Muscle layer of duodenum (tissue), 2 donors: Measurements from ENCODE around the gene CCDC107.

Experiments used
- H3K27ac ChIP-seq: one replicate; pipeline ENCODE4 v1.7.0; 2013; ENCODE audit warnings: mild to moderate bottlenecking, low read length
- H3K27me3 ChIP-seq: one replicate; pipeline ENCODE4 v1.7.0; 2013; ENCODE audit warnings: low read depth, mild to moderate bottlenecking, control low read depth, low read length
- H3K36me3 ChIP-seq, 2 donors: one replicate each; pipeline ENCODE4 v1.7.0; 2013; ENCODE audit warnings: low read length in 2 of 2, control low read depth in 1 of 2, mild to moderate bottlenecking in 1 of 2; ENCODE audit not compliant: insufficient read depth in 2 of 2, control insufficient read depth in 1 of 2
- H3K4me1 ChIP-seq, 2 donors: one replicate each; pipeline ENCODE4 v1.7.0; 2013; ENCODE audit warnings: low read length in 2 of 2, mild to moderate bottlenecking in 2 of 2, control low read depth in 1 of 2, moderate library complexity in 1 of 2; ENCODE audit not compliant: insufficient read depth in 2 of 2, control insufficient read depth in 1 of 2
- H3K4me3 ChIP-seq, 2 donors: one replicate each; pipeline ENCODE4 v1.7.0; 2013; ENCODE audit warnings: low read length in 2 of 2, low read depth in 1 of 2, mild to moderate bottlenecking in 1 of 2
- H3K9me3 ChIP-seq, 2 donors: one replicate each; pipeline ENCODE4 v1.7.0; 2013; ENCODE audit warnings: low read length in 2 of 2, control low read depth in 1 of 2, mild to moderate bottlenecking in 1 of 2; ENCODE audit not compliant: control insufficient read depth in 1 of 2
- donor health status: healthy.

The CCDC107 gene

DNA sequence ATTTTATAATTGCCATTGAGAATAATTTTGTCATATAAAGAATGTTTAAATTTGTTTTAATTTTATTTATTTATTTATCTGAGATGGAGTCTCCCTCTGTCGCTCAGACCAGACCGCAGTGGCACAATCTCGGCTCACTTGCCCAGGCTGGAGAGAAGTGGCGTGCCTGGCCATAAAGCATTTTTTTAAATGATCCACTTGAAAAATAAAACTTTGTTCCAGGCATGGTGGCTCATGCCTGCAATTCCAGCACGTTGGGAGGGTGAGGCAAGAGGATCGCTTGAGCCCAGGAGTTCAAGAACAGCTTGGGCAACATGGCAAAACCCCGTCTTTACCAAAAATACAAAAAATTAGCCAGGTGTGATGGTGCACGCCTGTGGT, 5.3 kb upstream of the CCDC107 start:
- H3K4me3 ChIP-seq, result no peak overlapping the region
- no peaks in the 10 kb centered on the region for H3K9me3 ChIP-seq
- H3K27me3 ChIP-seq, result no peaks in the 10 kb centered on the region
- no peak overlapping the region for H3K27ac ChIP-seq
- H3K36me3 ChIP-seq, result peaks cover 0 to under 1% of the 10 kb centered on the region in 2 donors
- no peaks in the 10 kb centered on the region for H3K4me1 ChIP-seq

GRCh38 chr9:35653611-35654010, 4.5 kb upstream of the CCDC107 start:
- peaks cover 0 to 4% of the 10 kb centered on the region in 2 donors for H3K36me3 ChIP-seq
- no peak overlapping the region for H3K27ac ChIP-seq
- H3K9me3 ChIP-seq, result no peaks in the 10 kb centered on the region
- H3K4me1 ChIP-seq, result peaks cover 0 to under 1% of the 10 kb centered on the region in 2 donors
- H3K4me3 ChIP-seq, result no peak overlapping the region
- no peaks in the 10 kb centered on the region for H3K27me3 ChIP-seq

DNA sequence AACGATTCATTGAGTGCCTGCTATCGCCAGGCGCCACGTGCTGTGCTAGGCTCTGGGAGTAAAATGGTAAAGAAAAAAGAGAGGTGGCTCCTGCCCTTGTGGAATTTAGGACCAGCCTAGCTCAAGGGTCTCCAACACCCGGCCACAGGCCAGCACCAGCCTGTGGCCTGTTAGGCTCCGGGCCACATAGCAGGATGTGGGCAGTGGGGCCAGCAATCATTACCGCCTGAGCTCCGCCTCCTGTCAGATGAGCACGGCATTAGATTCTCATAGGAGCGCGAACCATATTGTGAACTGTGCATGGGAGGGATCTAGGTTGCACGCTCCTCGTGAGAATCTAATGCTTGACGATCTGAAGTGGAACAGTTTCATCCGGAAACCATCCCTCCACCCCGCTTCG, 1.7 kb upstream of the CCDC107 start:
- H3K27ac ChIP-seq, result no peak overlapping the region
- peaks cover 0 to 18% of the 10 kb centered on the region in 2 donors for H3K4me1 ChIP-seq
- H3K27me3 ChIP-seq, result no peaks in the 10 kb centered on the region
- H3K4me3 ChIP-seq, result no peak overlapping the region
- peaks cover 8 to 14% of the 10 kb centered on the region in 2 donors for H3K36me3 ChIP-seq
- H3K9me3 ChIP-seq, result no peaks in the 10 kb centered on the region

- Histone ChIP-seq H3K27me3 (no peaks in the 10 kb centered on the region), H3K27ac (peak overlapping the region; percentile 99), H3K36me3 (peaks cover 8 to 14% of the 10 kb centered on the region in 2 donors), H3K9me3 (no peaks in the 10 kb centered on the region), H3K4me1 (peaks cover 0 to 18% of the 10 kb centered on the region in 2 donors), H3K4me3 (peak overlapping the region; percentile 50 to 88)
Observed at GRCh38 chr9:35656831-35657545, 1.1 kb upstream of the CCDC107 start.

- H3K9me3 ChIP-seq, result no peaks in the 10 kb centered on the region
- H3K27me3 ChIP-seq, result no peaks in the 10 kb centered on the region
- peaks cover 0 to 23% of the 10 kb centered on the region in 2 donors for H3K4me1 ChIP-seq
- H3K36me3 ChIP-seq, result peaks cover 8 to 14% of the 10 kb centered on the region in 2 donors
- peak within 1 kb of the TSS; percentile 79 to 88 for H3K4me3 ChIP-seq
- peak within 1 kb of the TSS; percentile 99 for H3K27ac ChIP-seq
Observed at GRCh38 chr9:35657546-35658136, 451 bp upstream of the CCDC107 start, which contains the start of gene RMRP. TSS of gene RMRP (minus strand) at chr9:35658019.

- peak overlapping the region; percentile 79 to 88 for H3K4me3 ChIP-seq
- peaks cover 8 to 14% of the 10 kb centered on the region in 2 donors for H3K36me3 ChIP-seq
- peak overlapping the region; percentile 99 for H3K27ac ChIP-seq
- H3K4me1 ChIP-seq, result peaks cover 0 to 24% of the 10 kb centered on the region in 2 donors
- H3K9me3 ChIP-seq, result no peaks in the 10 kb centered on the region
- H3K27me3 ChIP-seq, result no peaks in the 10 kb centered on the region
Observed at GRCh38 chr9:35658968-35659220, 802 bp downstream of the CCDC107 start.

GRCh38 chr9:35659340-35659739, 1.2 kb downstream of the CCDC107 start:
- Histone ChIP-seq H3K9me3 (no peaks in the 10 kb centered on the region), H3K27ac (peak overlapping the region; percentile 99), H3K4me1 (peaks cover 2 to 24% of the 10 kb centered on the region in 2 donors), H3K27me3 (no peaks in the 10 kb centered on the region), H3K36me3 (peaks cover 8 to 14% of the 10 kb centered on the region in 2 donors), H3K4me3 (peak overlapping the region; percentile 79 to 88)

GRCh38 chr9:35660966-35661415, 2.9 kb downstream of the CCDC107 start:
- Histone ChIP-seq H3K36me3 (peaks cover 8 to 14% of the 10 kb centered on the region in 2 donors), H3K4me1 (peaks cover 5 to 31% of the 10 kb centered on the region in 2 donors), H3K27me3 (no peaks in the 10 kb centered on the region), H3K27ac (peak overlapping the region; percentile 99), H3K4me3 (peak overlapping the region in 1 of 2 donors; percentile 88), H3K9me3 (no peaks in the 10 kb centered on the region)

GRCh38 chr9:35661756-35662350, 3.8 kb downstream of the CCDC107 start:
- Histone ChIP-seq H3K9me3 (no peaks in the 10 kb centered on the region), H3K4me1 (peaks cover 5 to 31% of the 10 kb centered on the region in 2 donors), H3K27ac (peak overlapping the region; percentile 99), H3K27me3 (no peaks in the 10 kb centered on the region), H3K36me3 (peaks cover 8 to 14% of the 10 kb centered on the region in 2 donors), H3K4me3 (no peak overlapping the region)

GRCh38 chr9:35662437-35662836, 4.3 kb downstream of the CCDC107 start:
- Histone ChIP-seq H3K9me3 (no peaks in the 10 kb centered on the region), H3K27me3 (no peaks in the 10 kb centered on the region), H3K4me1 (peaks cover 5 to 31% of the 10 kb centered on the region in 2 donors), H3K36me3 (peaks cover 8 to 14% of the 10 kb centered on the region in 2 donors), H3K4me3 (peak overlapping the region in 1 of 2 donors; percentile 12), H3K27ac (peak overlapping the region; percentile 99)
